Colonic mucosa (tissue), 4 donors: ENCODE measurements around the gene ANKRD63. TPM values are rescaled to one million over a fixed set of nuclear protein-coding genes. Genes with fewer than 3 reads are reported as not detected.
A peak's percentile ranks its signal among the peaks of the same experiment; 100 is the strongest.

Source experiments
- DNase-seq: peaks from one replicate; pipeline ENCODE4 v3.0.0-alpha.2; 2020
- H3K27ac ChIP-seq: fragments of 200-600 bp; one replicate; pipeline ENCODE4 v1.8.0; 2021
- H3K27me3 ChIP-seq: fragments of 200-600 bp; one replicate; pipeline ENCODE4 v1.8.0; 2021
- H3K36me3 ChIP-seq: fragments of 200-600 bp; one replicate; pipeline ENCODE4 v1.8.0; 2021
- H3K4me1 ChIP-seq: fragments of 200-600 bp; one replicate; pipeline ENCODE4 v1.8.0; 2021; ENCODE audit warnings: mild to moderate bottlenecking
- H3K4me3 ChIP-seq: fragments of 200-600 bp; one replicate; pipeline ENCODE4 v1.8.0; 2021
- H3K9ac ChIP-seq, 2 donors: one replicate each; pipeline ENCODE4 v1.7.0; 2013; ENCODE audit warnings: control low read depth in 2 of 2, low read depth in 2 of 2, low read length in 2 of 2
- H3K9me3 ChIP-seq: fragments of 200-600 bp; one replicate; pipeline ENCODE4 v1.8.0; 2021
- intact Hi-C: fragments of 100-400 bp; cut with DNase I; formaldehyde crosslinking; loops from one replicate; pipeline ENCODE4 v1.14.1; 2022
- total RNA-seq, 2 donors: library from RNA; stranded (reverse); fragmentation: NEBNext Ultra II Directional in 1 of 2; extraction: Animal tissue kit (Norgen Biotek cat#: 25700) in 1 of 2; gene quantifications; one replicate each; pipeline ENCODE4 v1.2.1, GENCODE V29; 2021
- TF ChIP-seq, protein P1 (sequence below): fragments of 200-600 bp; IDR thresholded peaks from one replicate; pipeline ENCODE4 v1.8.0; 2022; ENCODE audit warnings: antibody characterized with exemption, mild to moderate bottlenecking
- donor health status: healthy.
- donor health status: DM: no; HTN: no; CAD: no.
- donor health status: DM: no; HTN: no; CAD: no.

The ANKRD63 gene
- total RNA-seq, 2 donors from 2014 or later, result not detected

DNA sequence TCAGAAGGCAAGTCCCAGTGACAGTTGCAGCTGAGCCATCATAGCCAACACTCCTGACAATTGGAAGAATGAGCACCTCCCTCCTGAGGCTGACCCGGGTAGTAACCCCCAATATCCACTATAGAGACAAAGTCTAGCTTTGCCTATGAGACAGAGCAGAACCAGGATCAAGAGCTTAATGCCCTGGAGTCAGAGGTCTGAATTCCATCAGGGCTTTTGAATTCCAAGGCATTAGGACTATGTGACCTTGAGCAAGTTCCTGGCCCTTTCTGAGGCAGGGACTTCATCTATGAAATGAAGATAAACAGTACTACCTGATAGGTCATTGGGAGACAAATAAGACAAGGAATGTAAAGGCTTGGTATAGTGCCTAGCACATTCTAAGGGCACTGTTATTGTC is 37.5 kb upstream of the ANKRD63 start:
- no peaks in the 10 kb centered on the region for H3K36me3 ChIP-seq
- DNase-seq, result no peak
- TF ChIP-seq, protein P1, sequence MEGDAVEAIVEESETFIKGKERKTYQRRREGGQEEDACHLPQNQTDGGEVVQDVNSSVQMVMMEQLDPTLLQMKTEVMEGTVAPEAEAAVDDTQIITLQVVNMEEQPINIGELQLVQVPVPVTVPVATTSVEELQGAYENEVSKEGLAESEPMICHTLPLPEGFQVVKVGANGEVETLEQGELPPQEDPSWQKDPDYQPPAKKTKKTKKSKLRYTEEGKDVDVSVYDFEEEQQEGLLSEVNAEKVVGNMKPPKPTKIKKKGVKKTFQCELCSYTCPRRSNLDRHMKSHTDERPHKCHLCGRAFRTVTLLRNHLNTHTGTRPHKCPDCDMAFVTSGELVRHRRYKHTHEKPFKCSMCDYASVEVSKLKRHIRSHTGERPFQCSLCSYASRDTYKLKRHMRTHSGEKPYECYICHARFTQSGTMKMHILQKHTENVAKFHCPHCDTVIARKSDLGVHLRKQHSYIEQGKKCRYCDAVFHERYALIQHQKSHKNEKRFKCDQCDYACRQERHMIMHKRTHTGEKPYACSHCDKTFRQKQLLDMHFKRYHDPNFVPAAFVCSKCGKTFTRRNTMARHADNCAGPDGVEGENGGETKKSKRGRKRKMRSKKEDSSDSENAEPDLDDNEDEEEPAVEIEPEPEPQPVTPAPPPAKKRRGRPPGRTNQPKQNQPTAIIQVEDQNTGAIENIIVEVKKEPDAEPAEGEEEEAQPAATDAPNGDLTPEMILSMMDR, result no peak
- no peak overlapping the region for H3K9ac ChIP-seq
- H3K9me3 ChIP-seq, result no peaks in the 10 kb centered on the region
- H3K27me3 ChIP-seq, result no peaks in the 10 kb centered on the region
- no peak overlapping the region for H3K27ac ChIP-seq
- intact Hi-C loops, result loop anchor here (5.0 kb wide), 2 partner anchors 47 to 102 kb away; no protein-coding TSS in a partner anchor
- H3K4me3 ChIP-seq, result no peak overlapping the region
- H3K4me1 ChIP-seq, result peaks cover 5% of the 10 kb centered on the region

DNA sequence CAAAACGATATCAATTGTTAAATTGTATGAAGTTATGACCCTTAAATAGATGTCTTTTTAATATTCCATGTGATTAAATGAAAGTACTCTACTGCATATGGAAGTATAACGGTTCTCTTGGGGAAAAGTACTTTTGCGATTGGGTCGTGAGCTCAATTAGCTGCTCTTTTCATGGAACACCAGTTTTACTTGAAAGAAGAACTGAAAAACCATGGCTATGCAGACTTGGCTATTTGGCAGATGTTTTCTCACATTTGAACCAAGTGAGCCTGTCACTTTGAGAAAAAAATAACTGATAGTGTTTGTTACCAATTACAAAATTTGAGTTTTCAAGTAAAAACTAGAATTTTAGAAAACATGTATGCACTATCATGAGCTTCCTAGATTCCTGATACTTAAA is 34.7 kb upstream of the ANKRD63 start:
- Histone ChIP-seq H3K9me3 (no peaks in the 10 kb centered on the region), H3K27ac (no peak overlapping the region), H3K36me3 (no peaks in the 10 kb centered on the region), H3K4me3 (no peak overlapping the region), H3K27me3 (no peaks in the 10 kb centered on the region), H3K4me1 (peaks cover under 1% of the 10 kb centered on the region), H3K9ac (no peak overlapping the region)
- DNase-seq, result no peak
- intact Hi-C loops, result no loop called here
- TF ChIP-seq, protein P1, result no peak

DNA sequence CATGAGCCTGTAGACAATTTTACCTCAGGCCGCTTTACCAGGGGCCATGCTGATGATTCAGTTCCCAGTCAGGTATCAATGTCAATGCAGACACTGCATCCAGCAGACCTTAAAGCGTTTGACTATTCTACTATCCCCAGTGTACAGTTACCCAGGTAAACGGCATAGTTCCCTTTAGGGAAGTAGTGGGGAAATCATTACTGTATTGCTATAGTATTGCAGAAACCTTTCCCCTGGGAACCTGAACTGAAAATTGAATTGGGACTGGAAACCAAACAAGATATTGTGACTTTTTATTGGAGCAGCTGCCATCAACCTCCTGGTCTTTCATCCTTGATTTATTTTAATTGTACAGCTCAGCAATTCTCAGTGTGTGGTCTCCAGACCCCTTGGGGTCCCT is 34.1 kb upstream of the ANKRD63 start:
- no peak for DNase-seq
- H3K9ac ChIP-seq, result no peak overlapping the region
- H3K9me3 ChIP-seq, result no peaks in the 10 kb centered on the region
- no peaks in the 10 kb centered on the region for H3K36me3 ChIP-seq
- TF ChIP-seq, protein P1, result no peak
- H3K27ac ChIP-seq, result no peak overlapping the region
- intact Hi-C loops, result no loop called here
- no peak overlapping the region for H3K4me3 ChIP-seq
- H3K27me3 ChIP-seq, result no peaks in the 10 kb centered on the region
- no peaks in the 10 kb centered on the region for H3K4me1 ChIP-seq

DNA sequence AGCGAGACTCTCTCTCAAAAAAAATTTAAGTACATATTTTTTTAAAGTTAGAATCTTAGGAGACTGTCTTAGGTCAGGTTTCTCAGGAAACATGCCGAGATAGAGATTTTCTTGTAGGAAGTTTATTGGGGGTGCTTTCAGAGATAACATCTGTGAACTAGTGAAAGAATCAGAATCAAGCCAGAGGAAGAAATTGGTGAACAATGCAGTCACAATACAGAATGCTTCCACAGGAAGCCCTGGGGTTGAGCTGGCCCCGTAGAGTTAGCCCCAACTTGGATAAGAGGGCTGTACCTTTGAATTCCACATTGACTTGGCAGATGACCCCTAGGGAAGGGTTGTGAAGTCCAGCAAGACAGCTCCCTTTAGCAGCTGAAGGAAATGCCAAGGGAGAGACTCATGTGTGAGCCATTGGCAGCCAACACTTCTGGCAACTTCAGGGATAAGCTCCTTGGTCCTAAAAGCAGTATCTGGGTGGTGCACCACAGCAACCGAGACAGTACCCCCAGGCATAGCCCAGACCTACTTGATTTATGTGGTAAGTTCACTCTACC is 31.9 kb upstream of the ANKRD63 start:
- H3K9me3 ChIP-seq, result no peaks in the 10 kb centered on the region
- TF ChIP-seq, protein P1, result no peak
- intact Hi-C loops, result loop anchor here (5.0 kb wide), 1 partner anchor 37 kb away; no protein-coding TSS in a partner anchor
- H3K4me1 ChIP-seq, result no peaks in the 10 kb centered on the region
- no peaks in the 10 kb centered on the region for H3K27me3 ChIP-seq
- no peak overlapping the region for H3K4me3 ChIP-seq
- no peak for DNase-seq
- H3K36me3 ChIP-seq, result no peaks in the 10 kb centered on the region
- H3K27ac ChIP-seq, result no peak overlapping the region
- H3K9ac ChIP-seq, result no peak overlapping the region

DNA sequence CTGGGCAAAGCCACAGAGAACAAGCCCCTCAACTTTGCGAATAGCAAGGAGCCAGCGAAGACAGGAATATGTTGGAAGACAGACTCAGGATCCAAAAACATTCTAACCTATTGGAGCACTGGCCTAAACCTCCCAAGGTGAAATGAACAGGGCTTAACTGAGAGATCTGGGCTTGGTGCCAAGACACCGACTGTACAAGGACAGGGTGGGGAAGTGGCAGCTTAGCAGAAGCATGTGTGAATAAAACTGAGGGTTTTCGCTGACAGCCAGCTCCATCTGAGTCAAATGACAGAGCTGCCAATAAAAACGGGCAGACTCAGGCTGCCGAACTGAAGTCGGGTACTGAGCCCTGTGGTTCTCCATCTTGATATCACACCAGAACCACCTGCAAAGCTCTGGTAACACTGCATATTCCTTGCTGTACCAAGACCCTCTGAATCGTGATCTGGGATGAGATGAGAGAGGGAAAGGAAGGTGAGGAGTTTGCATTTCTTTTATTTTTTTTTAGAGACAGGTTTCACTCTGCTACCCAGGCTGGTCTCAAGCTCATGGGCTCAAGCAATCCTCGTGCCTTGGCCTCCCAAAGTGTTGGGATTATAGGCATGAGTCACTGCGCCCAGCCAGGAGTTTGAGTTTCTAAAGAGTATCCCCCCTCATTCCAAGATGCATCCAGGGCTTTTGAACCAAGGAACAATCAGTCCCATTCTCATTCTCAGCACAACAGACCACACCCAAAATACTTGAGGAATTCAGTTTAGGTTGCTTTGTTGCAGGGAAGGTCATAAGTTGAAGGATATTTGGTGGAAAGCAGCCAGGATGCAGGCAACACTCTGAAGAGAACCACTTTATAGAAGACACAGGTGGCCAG is 30.9 kb upstream of the ANKRD63 start:
- intact Hi-C loops, result loop anchor here (5.0 kb wide), 1 partner anchor 36 kb away; no protein-coding TSS in a partner anchor
- DNase-seq, result peak; percentile 87

More for the DNA sequence above, 30.9 kb upstream of the ANKRD63 start:
- no peak overlapping the region for H3K9ac ChIP-seq
- no peaks in the 10 kb centered on the region for H3K4me1 ChIP-seq
- no peak overlapping the region for H3K27ac ChIP-seq
- no peaks in the 10 kb centered on the region for H3K9me3 ChIP-seq
- TF ChIP-seq, protein P1, result no peak
- H3K27me3 ChIP-seq, result no peaks in the 10 kb centered on the region
- H3K4me3 ChIP-seq, result no peak overlapping the region
- no peaks in the 10 kb centered on the region for H3K36me3 ChIP-seq
